ENCODE data around the gene ZNF423.

ZNF423 gene

GRCh38 chr16:49749816-49750215 is 106.1 kb downstream of the ZNF423 start:
- DNase-seq (ENCODE audit: low spot score) = no peak

DNA sequence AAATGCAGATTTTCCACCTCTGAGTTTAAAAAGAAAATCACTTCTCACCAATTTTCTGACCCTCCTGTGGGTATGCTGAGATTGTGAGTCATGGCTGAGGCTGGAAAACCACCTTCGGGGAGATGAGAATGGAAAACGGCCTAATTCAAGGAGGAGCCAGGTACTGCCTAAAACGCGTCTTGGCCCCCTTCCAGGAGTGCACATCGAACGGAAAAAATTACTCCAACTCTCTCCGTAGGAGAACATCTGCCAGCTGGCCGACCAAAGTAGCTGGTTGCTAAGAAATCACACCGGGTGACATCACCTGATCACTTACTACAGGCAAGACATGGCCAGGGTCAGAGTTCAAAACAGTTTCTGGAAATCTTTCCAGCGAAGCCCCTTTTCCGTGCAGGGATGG is 107.6 kb downstream of the ZNF423 start:
- DNase-seq (ENCODE audit: low spot score) = no peak

DNA sequence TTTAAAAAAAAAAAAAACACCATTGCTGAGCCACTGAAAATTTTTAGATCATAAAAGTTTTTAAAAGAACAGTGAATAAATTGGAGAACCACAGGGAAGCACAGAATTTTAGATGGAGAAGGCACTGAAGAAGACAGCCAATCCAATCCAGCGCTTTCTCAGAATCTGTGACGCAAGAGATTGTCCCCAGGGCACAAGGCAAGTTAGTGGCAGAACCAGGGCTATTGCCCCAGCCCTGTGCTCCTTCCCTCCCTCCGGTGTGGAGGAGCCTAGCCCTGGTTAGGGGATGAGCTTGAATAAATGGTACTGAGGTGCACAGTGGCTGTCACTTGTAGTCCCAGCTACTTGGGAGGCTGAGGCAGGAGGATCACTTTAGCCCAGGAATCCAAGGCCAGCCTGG is 108.3 kb downstream of the ZNF423 start:
- no peak for DNase-seq (ENCODE audit: low spot score)

- no peak for DNase-seq (ENCODE audit: low spot score)
These were observed 109.4 kb downstream of the ZNF423 start for GRCh38 chr16:49746545-49746944.

DNA sequence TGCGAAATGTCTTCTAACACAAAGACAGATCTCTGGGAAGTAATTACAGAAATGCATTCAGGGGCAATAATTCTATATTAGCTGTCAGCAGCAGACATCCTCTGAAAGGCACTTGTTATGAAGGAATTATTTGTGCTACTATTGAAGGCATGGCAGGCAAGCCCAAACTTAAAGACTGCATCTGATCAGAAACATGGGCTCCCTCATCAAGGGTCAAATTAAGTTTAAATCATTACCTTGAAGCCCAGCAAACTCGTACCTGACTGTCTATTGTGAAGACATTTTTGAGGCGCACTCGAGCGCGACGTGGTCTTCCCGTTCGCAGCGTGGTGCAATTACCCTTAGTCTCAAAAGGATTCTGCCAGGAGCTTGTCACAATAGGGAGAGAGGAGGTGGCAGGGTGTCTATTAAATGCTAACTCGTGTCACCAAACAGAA is 110.6 kb downstream of the ZNF423 start:
- DNase-seq (ENCODE audit: low spot score) = no peak

- no peak for DNase-seq (ENCODE audit: low spot score)
These were observed 111.4 kb downstream of the ZNF423 start for GRCh38 chr16:49744244-49745220.

- DNase-seq (ENCODE audit: low spot score) = no peak
These were observed 112.3 kb downstream of the ZNF423 start for GRCh38 chr16:49743658-49744057.

- DNase-seq (ENCODE audit: low spot score) = no peak
These were observed 112.8 kb downstream of the ZNF423 start for GRCh38 chr16:49743203-49743464.

GRCh38 chr16:49742428-49743202 is 113.3 kb downstream of the ZNF423 start:
- no peak for DNase-seq (ENCODE audit: low spot score)

DNA sequence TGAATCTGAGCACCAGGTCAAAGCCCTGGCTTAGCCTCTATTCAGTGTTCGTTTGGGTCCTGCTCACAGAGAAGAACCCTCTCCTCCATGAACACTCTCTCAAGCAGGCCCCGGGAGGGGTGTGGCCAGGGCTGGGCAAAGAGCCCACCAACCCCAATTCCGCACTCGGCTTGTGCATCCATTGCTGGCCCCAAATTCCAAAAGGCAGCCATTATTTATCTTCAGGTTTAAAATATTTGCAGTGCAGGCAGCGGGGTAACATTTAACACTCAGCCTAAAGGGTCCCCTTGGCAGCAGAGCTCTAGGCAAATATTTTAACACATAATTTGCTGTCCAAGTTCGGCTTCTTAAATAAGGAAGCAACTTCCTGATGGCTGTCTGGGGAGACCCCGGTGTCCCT is 115.7 kb downstream of the ZNF423 start:
- no peak for DNase-seq (ENCODE audit: low spot score)

DNA sequence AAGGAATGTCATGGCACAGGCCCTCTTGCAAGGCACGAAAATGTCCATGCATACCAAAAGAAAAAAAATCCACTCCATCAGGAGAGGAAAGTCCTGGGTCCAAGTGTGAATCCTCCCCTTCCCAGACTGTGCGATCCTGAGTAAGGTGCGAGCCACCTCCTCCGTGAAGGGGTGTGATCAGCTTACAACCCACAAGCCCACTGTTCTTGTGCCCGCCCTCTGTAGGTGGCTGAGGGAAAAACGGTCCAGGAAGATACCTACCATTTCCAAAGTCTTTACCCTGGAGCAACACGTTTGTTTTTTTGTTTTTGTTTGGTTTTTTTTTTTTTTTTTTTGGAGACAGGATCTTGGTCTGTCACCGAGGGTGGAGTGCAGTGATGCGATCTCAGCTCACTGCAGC is 116.5 kb downstream of the ZNF423 start:
- no peak for DNase-seq (ENCODE audit: low spot score)

- no peak for DNase-seq (ENCODE audit: low spot score)
These were observed 117.1 kb downstream of the ZNF423 start for GRCh38 chr16:49738832-49739231.

DNA sequence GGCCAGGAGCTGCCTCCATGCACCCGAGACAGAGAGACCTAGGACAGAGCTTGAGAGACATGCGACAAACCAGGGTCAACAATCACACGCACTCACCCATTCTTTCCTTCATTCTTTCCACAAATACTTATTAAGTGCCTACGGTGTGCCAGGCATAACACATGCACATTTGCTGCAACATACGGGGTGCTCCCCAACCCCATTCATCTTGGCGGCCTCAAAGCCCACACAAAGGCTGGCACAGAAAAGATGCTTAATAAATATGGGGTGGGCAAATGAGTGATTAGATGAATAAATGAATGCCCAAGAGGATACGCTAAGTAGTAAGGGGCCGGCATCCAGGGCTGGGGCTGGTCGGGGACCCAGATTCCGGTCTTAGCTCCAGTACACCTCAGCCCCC is 117.9 kb downstream of the ZNF423 start:
- DNase-seq (ENCODE audit: low spot score) = no peak

GRCh38 chr16:49737541-49737940 is 118.4 kb downstream of the ZNF423 start:
- DNase-seq (ENCODE audit: low spot score) = no peak

GRCh38 chr16:49734331-49734730 is 121.6 kb downstream of the ZNF423 start:
- no peak for DNase-seq (ENCODE audit: low spot score)

DNA sequence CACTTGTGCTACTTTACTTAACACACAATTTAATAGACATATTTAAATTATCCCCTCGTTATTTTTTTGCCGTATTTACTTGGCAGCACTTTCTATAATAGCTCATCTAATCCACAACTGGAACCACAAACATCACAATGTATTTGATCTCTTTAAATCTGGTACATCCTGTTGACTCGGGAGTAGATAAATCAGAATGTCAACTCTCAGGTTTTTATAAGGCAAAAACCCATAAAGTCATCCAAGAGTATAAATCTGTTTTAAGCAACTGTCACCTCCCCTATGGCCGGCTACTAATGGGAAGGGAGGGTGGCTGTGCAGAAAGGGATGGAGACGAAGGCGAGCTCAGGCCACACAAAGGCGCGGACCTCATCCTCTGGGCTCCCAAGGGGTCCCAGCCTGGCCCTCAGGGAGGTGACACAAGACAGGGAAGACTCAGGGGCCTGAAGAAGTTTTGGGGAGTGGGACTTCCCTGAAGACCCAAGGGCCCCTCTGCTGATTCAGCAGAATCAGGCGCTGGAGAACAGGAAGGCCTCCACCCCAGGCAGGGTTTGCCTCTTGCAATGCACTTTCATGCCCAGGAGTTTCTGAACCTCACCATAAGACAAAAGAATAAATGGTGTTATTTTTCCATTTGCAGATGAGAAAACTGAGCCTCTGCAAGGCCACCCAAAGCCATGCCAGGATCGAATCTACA is 122.5 kb downstream of the ZNF423 start:
- DNase-seq (ENCODE audit: low spot score) = no peak

DNA sequence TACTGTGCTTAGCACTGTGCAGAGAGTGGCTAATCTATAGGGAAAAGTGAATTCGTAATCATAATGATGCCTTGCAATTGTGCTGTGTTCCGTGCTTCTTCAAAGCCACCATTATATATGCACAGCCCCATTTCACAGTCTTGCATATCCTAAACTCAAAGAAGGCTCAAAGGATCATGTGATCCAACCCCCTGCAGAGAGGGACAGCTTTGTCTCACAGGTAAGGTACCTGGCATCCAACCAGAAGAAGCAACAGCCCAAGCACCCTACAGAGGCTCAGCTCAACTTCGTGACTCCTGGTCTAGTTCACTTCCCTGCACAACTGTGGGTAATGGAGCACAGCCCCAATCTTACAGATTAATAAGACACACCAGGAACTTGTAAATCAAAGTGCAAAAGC is 124.0 kb downstream of the ZNF423 start:
- DNase-seq (ENCODE audit: low spot score) = no peak

DNA sequence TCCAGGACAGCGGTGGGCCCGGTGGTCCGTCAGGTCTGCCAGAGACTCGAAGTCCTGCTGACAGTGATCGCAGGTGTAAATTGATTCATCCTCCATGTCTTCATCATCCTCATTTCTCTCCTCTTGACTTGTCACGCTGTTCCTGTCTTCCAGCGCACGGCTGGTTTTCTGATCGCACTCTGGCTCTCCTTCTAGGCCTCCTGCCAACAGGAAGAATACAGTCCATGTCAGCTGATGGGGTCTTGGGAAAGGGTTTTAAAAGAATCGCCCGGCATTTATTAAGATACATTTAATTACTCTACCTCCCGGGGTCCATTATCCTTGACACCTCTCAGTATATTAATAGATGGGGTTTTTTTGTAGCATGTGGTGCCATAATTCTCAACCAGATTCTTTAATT is 125.1 kb downstream of the ZNF423 start:
- no peak for DNase-seq (ENCODE audit: low spot score)

DNA sequence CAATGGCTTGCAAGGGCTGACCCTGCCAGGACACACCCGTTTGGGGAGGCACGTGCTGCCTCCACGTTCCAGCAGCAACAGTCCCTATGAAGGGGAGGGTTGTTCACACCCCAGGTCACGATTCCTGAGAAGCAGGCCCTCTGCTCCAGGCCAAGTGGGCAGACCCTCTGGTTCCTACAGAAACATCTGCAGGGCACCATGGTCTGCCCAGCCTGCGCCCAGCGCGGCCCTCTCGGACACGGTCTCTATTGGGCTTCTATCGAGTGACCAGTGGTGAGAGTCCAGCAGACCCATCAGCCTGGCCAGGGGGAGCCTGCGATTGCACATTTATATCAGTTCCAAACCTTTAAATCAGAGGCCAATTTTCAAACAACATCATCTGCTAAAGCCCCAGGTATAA is 128.3 kb downstream of the ZNF423 start:
- DNase-seq (ENCODE audit: low spot score) = no peak

DNA sequence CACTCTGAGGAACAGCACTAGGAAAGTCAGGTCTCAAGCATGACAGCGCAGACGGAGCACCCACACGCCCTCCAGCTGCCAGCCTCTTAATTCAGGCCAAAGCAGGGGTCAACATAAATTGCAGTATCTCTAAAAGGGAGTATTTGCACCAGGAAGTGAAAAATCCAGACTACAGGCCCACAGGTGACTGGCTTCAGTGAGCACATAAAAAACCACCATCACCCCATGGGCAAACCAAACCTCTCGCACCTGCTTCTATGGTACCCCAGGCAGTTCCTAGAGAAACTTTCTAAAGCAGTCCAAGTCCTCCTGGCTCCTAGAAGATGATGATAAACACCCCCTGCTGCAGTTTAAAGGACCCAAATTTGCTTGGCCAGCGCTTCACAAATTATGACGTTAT is 129.8 kb downstream of the ZNF423 start:
- DNase-seq (ENCODE audit: low spot score) = no peak

DNA sequence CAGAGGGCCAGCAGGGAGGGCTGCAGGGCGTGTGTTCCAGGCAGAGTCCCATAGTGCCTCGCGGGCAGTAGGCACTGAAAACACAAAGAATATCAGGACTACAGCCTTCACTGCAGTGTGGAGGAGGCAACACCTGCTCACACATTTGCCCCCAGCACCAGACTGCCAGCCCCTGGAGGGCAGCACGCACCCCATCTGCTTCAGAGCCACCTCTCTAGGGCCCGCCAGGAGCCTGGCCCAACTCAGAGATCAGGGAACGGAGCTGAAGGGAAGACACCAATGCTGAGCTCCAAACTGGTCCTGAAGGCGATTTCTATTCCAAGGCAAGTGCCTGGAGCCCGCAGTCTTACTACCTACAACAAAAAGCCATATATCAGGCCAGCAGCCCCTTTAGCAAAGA is 130.3 kb downstream of the ZNF423 start:
- no peak for DNase-seq (ENCODE audit: low spot score)

GRCh38 chr16:49724774-49725173 is 131.1 kb downstream of the ZNF423 start:
- no peak for DNase-seq (ENCODE audit: low spot score)

GRCh38 chr16:49723310-49723709 is 132.6 kb downstream of the ZNF423 start:
- DNase-seq (ENCODE audit: low spot score) = no peak
